ENCODE data around the gene KLHL18. TPM values are rescaled to one million over a fixed set of nuclear protein-coding genes. Genes with fewer than 3 reads are reported as not detected.

The KLHL18 gene
- polyA plus RNA-seq, 1 donor from 2014 or later: 37.0 TPM

DNA sequence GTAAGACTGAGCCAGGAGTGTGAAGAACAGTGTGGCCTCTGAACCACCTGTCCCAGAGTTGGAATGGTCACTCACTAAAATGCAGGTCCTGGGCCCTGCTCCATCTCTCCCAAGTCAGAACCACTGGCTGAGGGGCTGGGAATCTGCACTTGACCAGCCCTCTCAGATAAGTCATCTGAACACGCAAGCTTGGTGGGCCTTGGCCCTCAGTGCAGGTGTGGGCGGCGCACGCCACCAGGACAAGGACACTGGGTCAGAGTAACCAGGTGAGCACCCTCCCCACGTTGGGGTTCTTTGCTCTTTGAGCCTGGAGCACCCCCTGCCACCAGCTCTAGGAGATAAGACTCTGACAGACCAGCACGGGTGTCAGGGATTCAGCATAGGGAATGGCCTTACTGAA is 42.8 kb upstream of the KLHL18 start:
- H3K36me3 ChIP-seq (ENCODE audit: insufficient read depth, low read length): no peaks in the 10 kb centered on the region
- no peak overlapping the region for H2AFZ ChIP-seq (ENCODE audit: low read depth, low read length)
- no peaks in the 10 kb centered on the region for H3K27me3 ChIP-seq (ENCODE audit: insufficient read depth, low read depth, low read length)
- H3K9me2 ChIP-seq (ENCODE audit: insufficient read depth, low read length): no peaks in the 10 kb centered on the region
- no peak overlapping the region for H3K27ac ChIP-seq (ENCODE audit: low read length)
- no peaks in the 10 kb centered on the region for H3K79me2 ChIP-seq (replicated peaks; ENCODE audit: insufficient read depth, low read length)
- H3K4me3 ChIP-seq (ENCODE audit: low read length): no peak overlapping the region
- no peak overlapping the region for H3K4me2 ChIP-seq (ENCODE audit: low read length)
- no peaks in the 10 kb centered on the region for H3K9me3 ChIP-seq (ENCODE audit: low read length)
- no peaks in the 10 kb centered on the region for H4K20me1 ChIP-seq (ENCODE audit: insufficient read depth)
- no peak overlapping the region for H3K9ac ChIP-seq (ENCODE audit: low read length)
- no peaks in the 10 kb centered on the region for H3F3A ChIP-seq (ENCODE audit: insufficient read depth, low read length, poor library complexity, severe bottlenecking)
- no peak for TF ChIP-seq TAF1 (IDR thresholded peaks at IDR 0.05; ENCODE audit: low read depth)
- no peak for TF ChIP-seq POLR2AphosphoS5 (IDR thresholded peaks at IDR 0.05)
- no peak for TF ChIP-seq RAD21 (conservative IDR thresholded peaks at IDR 0.05)
- TF ChIP-seq EZH2 (IDR thresholded peaks at IDR 0.05; ENCODE audit: borderline replicate concordance, insufficient read depth, low read length, poor library complexity, severe bottlenecking): no peak
- TF ChIP-seq, protein P1, sequence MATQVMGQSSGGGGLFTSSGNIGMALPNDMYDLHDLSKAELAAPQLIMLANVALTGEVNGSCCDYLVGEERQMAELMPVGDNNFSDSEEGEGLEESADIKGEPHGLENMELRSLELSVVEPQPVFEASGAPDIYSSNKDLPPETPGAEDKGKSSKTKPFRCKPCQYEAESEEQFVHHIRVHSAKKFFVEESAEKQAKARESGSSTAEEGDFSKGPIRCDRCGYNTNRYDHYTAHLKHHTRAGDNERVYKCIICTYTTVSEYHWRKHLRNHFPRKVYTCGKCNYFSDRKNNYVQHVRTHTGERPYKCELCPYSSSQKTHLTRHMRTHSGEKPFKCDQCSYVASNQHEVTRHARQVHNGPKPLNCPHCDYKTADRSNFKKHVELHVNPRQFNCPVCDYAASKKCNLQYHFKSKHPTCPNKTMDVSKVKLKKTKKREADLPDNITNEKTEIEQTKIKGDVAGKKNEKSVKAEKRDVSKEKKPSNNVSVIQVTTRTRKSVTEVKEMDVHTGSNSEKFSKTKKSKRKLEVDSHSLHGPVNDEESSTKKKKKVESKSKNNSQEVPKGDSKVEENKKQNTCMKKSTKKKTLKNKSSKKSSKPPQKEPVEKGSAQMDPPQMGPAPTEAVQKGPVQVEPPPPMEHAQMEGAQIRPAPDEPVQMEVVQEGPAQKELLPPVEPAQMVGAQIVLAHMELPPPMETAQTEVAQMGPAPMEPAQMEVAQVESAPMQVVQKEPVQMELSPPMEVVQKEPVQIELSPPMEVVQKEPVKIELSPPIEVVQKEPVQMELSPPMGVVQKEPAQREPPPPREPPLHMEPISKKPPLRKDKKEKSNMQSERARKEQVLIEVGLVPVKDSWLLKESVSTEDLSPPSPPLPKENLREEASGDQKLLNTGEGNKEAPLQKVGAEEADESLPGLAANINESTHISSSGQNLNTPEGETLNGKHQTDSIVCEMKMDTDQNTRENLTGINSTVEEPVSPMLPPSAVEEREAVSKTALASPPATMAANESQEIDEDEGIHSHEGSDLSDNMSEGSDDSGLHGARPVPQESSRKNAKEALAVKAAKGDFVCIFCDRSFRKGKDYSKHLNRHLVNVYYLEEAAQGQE (IDR thresholded peaks at IDR 0.05; ENCODE audit: borderline replicate concordance): no peak
- no peak for TF ChIP-seq MXI1 (conservative IDR thresholded peaks at IDR 0.05; ENCODE audit: poor library complexity, severe bottlenecking)
- TF ChIP-seq EP300 (conservative IDR thresholded peaks at IDR 0.05; ENCODE audit: poor library complexity, severe bottlenecking): no peak
- no peak for TF ChIP-seq SMC3 (conservative IDR thresholded peaks at IDR 0.05; ENCODE audit: poor library complexity)
- TF ChIP-seq, protein P2, sequence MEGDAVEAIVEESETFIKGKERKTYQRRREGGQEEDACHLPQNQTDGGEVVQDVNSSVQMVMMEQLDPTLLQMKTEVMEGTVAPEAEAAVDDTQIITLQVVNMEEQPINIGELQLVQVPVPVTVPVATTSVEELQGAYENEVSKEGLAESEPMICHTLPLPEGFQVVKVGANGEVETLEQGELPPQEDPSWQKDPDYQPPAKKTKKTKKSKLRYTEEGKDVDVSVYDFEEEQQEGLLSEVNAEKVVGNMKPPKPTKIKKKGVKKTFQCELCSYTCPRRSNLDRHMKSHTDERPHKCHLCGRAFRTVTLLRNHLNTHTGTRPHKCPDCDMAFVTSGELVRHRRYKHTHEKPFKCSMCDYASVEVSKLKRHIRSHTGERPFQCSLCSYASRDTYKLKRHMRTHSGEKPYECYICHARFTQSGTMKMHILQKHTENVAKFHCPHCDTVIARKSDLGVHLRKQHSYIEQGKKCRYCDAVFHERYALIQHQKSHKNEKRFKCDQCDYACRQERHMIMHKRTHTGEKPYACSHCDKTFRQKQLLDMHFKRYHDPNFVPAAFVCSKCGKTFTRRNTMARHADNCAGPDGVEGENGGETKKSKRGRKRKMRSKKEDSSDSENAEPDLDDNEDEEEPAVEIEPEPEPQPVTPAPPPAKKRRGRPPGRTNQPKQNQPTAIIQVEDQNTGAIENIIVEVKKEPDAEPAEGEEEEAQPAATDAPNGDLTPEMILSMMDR (IDR thresholded peaks at IDR 0.05; ENCODE audit: poor library complexity, severe bottlenecking): no peak

DNA sequence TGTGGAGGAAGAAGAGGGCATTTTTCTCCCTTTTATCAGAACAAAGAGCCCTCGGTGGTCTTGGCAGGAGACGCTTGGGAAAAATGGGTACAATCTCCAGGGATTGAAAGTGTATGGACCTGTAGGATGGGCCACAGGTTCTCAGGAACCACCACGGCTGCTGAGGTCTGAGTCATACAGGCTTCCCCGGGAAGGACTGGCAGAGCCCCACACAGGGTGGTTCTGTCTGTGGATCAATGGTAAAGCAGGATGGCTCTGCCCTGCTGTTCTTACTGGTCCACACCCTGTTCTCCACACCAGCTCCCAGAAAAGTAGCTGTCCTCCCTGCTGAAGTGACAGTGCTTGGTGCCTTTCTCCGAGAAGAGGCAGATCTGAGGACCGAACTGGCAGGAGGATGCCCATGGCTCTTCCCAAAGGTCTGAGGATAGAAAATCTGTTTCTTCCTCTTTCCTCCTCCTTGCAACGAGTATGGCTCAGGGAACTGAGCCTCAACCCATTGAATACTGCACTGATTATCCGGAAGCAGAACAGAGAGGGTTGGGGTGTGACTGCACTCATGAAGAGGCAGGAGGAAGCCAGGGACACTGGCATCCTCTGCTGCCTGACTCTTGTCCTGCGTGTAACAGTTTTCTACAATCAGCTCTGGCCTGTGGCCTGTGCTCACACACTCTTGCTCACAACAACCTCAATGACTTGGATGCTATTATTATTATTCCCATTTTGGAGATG is 39.2 kb upstream of the KLHL18 start:
- Histone ChIP-seq H3K4me2 (ENCODE audit: low read length) (no peak overlapping the region), H3F3A (ENCODE audit: insufficient read depth, low read length, poor library complexity, severe bottlenecking) (no peaks in the 10 kb centered on the region), H3K27ac (ENCODE audit: low read length) (no peak overlapping the region), H3K36me3 (ENCODE audit: insufficient read depth, low read length) (no peaks in the 10 kb centered on the region), H3K27me3 (ENCODE audit: insufficient read depth, low read depth, low read length) (no peaks in the 10 kb centered on the region), H3K9me2 (ENCODE audit: insufficient read depth, low read length) (no peaks in the 10 kb centered on the region), H3K9me3 (ENCODE audit: low read length) (no peaks in the 10 kb centered on the region), H3K9ac (ENCODE audit: low read length) (no peak overlapping the region), H3K4me3 (ENCODE audit: low read length) (no peak overlapping the region), H4K20me1 (ENCODE audit: insufficient read depth) (no peaks in the 10 kb centered on the region), H3K79me2 (replicated peaks; ENCODE audit: insufficient read depth, low read length) (no peaks in the 10 kb centered on the region), H2AFZ (ENCODE audit: low read depth, low read length) (no peak overlapping the region)
- TF ChIP-seq MXI1 (conservative IDR thresholded peaks at IDR 0.05; ENCODE audit: poor library complexity, severe bottlenecking) (no peak), TAF1 (IDR thresholded peaks at IDR 0.05; ENCODE audit: low read depth) (no peak), EP300 (conservative IDR thresholded peaks at IDR 0.05; ENCODE audit: poor library complexity, severe bottlenecking) (no peak), SMC3 (conservative IDR thresholded peaks at IDR 0.05; ENCODE audit: poor library complexity) (no peak), RAD21 (conservative IDR thresholded peaks at IDR 0.05) (no peak), POLR2AphosphoS5 (IDR thresholded peaks at IDR 0.05) (no peak), EZH2 (IDR thresholded peaks at IDR 0.05; ENCODE audit: borderline replicate concordance, insufficient read depth, low read length, poor library complexity, severe bottlenecking) (no peak)
- TF ChIP-seq, protein P2 (IDR thresholded peaks at IDR 0.05; ENCODE audit: poor library complexity, severe bottlenecking): no peak
- TF ChIP-seq, protein P1 (IDR thresholded peaks at IDR 0.05; ENCODE audit: borderline replicate concordance): no peak
